Embryonic facial prominence (tissue), 1 donor: ENCODE measurements around the gene CELA1.

ENCODE experiments used
- DNase-seq: peaks from one replicate; pipeline ENCODE4 v3.0.0-alpha.2; 2016; ENCODE audit errors: extremely low spot score

The CELA1 gene

DNA sequence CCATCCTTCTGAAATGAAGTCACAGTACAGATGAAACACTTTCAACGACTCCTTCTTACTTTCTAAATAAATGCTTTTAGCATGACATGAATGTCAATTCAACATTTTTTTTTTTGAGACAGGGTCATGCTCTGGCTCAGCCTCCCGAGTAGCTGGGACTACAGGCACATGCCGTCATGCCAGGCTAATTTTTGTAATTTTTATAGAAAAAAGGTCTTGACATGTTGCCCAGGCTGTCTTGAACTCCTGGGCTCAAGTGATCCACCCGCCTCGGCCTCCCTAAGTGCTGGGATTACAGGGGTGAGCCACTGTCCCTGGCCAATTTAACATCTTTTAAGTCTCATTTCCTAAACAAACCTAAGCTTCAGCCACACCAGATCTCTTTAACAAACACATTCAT, 28.4 kb upstream of the CELA1 start:
- DNase-seq = no peak

DNA sequence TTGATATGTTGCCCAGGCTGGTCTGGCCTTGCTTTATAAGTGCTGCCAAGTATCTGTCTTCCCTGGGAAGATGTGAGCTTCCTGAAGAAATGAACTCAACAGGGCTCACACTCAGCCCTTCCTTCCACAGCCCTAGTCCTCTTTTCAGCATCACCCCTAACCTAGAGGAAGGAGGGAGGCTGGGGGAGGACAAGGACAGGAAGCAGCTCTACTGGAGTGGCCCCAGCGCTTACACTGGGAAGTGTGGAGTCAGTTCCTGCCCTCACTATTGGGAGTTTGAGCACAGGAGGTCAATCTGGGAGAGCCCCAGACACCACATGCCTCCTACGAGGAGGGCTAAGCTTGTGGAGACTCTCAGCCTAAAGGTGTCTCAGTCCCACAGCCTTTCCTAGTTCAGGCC, 27.9 kb upstream of the CELA1 start:
- no peak for DNase-seq

DNA sequence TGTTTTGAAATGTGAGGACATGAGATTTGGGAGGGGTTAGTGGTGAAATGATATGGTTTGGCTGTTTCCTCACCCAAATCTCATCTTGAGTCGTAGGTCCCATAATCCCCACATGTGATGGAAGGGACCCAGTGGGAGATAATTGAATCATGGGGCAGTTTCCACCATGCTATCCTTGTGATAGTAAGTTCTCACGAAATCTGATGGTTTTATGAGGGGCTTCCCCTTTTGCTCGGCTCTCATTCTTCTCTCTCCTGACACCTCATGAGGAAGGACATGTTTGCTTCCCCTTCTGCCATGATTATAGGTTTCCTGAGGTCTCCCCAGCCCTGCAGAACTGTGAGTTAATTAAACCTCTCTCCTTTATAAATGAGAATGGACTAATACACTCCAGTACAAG, 26.7 kb upstream of the CELA1 start:
- DNase-seq = no peak

DNA sequence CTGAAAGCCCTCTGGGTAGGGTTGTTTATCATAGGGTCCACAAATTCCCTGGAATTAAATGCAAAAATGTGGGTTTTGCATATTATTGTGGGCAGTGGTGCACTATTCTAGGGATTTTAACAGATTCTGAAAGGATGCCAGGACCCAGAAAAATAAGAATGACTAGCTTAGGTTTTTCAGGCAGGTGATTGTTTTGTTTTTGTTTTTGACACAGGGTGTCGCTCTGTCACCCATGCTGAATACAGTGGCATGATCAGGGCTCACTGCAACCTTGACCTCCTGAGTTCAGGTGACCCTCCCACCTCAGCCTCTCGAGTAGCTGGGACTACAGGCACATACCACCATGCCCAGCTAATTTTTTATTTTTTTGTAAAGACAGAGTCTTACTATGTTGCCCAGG, 25.5 kb upstream of the CELA1 start:
- DNase-seq = no peak

DNA sequence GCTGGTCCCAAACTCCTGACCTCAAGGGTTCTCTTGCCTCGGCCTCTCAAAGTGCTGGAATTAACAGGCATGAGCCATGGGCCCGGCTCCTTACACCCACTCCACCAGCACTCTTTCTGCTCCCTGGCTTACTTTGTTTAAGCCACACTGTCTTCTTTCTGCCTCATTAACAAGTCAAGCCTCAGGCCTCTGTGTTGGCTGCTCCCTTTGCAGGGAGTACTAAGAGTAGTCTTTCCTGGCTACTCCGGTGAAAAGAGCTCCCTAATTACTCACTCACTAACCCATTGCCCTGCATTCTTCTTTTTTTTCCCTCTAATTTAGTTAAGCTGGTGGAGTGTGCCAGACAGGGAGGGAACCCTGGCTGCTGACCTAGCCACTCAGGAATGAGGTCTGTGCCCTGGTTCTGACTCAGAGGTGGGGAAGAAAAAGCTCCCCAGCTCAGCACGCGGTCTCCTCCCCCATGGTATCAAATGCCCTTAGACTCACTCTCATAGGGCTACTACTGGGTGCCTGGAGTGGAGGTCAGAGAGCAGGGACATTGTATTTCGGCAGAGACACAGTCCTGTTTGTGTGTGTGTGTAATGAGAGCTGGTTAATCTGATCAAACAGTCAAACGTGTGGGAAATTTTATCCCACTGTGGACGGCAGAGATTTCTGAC, 24.9 kb upstream of the CELA1 start:
- DNase-seq = no peak

DNA sequence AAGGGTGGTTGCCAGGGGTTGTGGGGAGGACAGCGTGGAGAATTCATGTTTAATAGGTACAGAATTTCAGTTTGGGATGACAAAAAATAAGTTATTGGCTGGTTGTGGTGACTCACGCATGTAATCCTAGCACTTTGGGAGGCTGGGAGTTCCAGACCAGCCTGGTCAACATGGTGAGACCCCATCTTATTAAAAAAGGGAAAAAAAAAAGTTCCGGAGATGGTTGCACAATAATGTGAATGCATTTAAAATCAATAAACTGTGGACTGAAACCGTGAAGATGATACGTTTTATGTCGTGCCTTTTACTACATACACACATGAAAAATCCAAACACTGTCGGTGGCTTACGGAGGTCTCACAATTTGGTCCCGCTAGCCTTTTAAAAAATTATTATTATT, 24.2 kb upstream of the CELA1 start:
- DNase-seq = no peak

- no peak for DNase-seq
Observed at GRCh38 chr12:51369581-51369980, 23.1 kb upstream of the CELA1 start.

- DNase-seq = no peak
Observed at GRCh38 chr12:51368640-51369517, 22.4 kb upstream of the CELA1 start.

DNA sequence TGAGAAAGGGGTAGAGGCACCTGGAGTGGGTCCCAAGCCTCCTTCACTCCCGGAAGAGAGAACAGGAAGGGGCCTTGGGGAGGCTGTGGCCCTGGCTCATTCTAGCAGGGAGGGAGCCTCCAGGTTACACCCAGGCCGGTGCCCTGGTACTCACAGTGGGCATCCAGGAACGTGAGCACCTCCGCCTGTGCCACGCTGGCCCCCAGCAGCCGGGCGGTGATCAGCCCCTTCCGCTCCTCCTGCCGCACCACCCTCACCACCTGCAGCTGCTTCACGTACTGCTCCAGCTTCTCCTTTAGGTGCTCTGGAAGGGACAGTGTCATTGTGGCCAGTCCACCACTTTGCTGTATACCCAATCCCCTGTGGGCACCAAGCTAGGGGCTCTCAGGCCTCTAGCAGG, 18.8 kb upstream of the CELA1 start:
- DNase-seq = no peak

- no peak for DNase-seq
Observed at GRCh38 chr12:51364001-51364400, 17.5 kb upstream of the CELA1 start.

DNA sequence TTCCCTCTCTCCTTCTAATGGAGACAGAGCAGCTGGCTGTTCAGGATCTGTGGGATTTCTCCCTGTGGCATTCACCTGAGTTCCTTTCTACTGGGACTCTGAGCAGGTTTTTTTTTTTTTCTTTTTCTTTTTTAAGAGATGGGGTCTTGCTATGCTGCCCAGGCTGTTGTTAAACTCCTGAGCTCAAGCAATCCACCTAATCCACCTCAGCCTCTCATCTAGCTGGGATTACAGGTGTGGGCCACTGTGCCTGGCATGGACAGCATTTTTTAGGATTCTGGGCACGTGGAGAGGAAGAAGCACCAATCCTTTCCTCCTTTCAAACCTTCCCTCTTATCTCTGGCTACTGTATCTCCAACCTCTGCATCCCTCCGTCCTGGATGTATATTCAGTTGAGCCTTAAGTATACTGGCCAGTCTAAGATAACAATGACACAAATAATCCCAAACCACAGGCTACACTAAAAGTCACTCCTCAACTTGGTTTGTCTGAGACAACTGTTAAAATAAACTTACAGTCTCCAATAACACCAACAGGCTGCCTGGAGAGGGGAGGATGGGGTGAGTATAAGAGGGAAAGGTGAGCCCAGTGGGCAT, 16.4 kb upstream of the CELA1 start:
- no peak for DNase-seq

DNA sequence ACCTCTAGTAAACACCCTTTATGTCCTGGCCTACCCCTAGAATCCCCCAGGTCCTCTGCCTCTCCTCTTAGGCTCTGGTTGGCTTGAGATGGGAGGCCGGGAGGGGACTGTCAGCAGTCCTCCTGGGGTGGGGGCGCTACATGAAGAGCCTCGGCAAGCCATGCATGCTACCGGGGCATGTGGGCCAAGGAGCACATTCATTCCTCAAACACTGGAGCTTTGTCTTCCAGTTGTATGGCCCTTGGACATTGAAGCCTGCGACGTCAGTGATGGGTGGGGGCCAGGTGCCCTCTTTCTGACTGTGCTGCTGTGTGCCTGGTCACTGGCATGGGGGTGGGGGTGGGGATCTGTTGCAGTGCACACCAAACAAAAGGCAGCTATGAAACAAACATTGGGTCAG, 15.8 kb upstream of the CELA1 start:
- no peak for DNase-seq

- no peak for DNase-seq
Observed at GRCh38 chr12:51361161-51362016, 14.9 kb upstream of the CELA1 start.

- DNase-seq = no peak
Observed at GRCh38 chr12:51360315-51360714, 13.8 kb upstream of the CELA1 start.

GRCh38 chr12:51359851-51360250, 13.4 kb upstream of the CELA1 start:
- DNase-seq = no peak

DNA sequence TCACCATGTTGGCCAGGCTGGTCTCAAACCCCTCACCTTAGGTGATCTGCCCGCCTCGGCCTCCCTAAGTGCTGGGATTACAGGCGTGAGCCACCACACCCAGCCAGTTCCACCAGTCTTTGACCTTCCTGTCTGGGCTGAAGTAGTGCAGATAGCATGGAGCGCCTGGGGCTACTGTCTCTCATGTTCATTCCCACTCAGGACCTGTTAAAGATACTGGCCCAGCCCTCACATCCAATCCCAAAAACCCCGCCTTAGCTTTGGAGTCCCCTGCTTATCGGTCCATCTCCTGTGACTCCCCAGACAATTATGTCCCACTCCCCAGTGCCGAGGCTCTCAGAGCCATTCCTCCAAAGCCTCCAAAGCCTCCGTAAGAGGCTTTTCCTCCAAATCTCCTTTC, 12.0 kb upstream of the CELA1 start:
- DNase-seq = no peak

- no peak for DNase-seq
Observed at GRCh38 chr12:51357374-51358047, 11.0 kb upstream of the CELA1 start.

DNA sequence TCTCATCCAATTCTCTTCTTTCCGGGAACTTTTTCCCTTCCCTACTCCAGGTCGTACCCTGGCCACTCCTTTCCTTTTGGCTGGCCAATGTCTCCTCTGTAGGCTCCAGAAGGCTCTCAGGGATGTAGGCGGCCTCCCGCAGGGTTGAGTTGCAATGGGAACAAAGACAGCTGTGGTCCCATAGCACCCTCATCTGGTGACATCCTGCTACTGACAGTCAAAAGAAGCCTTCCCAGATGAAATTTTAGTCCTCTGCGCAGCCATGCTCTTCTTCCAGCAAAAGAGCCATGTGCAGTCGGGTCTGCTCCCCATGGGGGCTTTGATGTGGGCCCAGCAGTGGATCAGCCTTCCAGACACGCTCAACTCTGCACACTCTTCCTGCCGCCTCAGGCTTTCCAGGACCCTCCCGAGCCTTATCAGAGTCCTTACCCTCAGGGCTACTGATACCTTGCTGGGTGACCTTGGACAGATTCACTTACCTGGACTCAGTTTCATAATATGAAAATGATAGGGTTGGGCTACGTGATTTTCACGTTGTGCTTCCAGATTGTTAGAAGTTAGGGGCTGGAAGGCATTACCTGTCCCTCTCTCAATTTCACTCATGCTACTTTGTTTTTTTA, 5.5 kb upstream of the CELA1 start:
- no peak for DNase-seq

DNA sequence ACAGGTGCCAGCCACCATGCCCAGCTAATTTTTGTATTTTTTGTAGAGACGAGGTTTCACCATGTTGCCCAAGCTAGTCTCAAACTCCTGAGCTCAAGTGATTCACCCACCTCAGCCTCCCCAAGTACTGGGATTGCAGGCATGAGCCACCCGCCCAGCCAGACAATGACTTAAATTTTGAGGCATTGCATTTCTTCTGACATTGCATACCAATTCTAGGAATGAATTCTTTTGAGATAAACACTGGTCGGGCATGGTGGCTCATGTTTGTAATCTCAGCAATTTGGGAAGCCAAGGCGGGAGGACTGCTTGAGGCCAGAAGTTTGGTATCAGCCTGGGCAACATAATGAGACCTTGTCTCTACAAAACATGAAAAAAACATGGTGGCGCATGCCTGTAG, 2.5 kb upstream of the CELA1 start:
- no peak for DNase-seq

DNA sequence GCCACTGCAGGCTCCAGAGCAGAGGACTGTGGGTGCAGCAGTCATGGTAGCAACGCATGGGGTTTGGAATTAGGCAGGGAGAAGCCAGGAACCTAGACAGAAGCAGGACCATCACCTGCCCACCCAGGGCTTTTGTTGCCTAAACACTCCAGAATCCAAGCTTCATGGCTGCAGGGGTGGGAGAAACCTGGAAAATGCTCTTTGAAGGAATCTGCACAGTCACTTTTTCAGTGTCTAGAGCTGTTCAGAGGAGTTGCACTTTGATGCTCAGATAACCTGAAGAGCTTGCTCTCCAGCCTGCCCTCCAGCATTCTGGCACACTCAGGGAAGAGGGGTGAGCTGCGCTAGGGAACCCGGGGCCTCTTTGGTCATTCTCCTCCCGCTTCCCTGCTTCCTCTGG, 1.6 kb upstream of the CELA1 start:
- DNase-seq = no peak

DNA sequence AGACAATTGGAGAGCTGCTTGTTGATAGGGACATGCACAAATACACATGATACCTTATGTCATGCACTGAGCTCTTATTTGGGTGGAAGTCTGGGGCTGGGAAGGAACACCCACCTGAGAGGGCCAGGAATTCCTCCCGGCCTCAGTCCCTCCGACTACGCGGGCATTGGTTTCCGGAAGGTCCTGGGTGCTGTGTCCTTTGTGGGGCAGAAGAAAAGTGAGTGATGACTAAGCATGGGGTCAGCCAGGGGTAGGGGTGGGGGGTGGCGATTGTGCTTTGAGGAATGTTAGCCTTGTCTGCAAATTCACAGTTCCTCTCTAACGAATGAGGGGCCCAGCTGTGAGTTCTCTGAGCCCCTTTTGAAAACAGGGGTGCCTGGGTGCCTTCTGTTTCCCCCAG, 798 bp downstream of the CELA1 start:
- DNase-seq = no peak
